GM08714 (cell line): ENCODE data around the gene B4GALNT1.

Source experiments
- H3K4me3 ChIP-seq: fragments of 200-500 bp; sonication (Bioruptor generic); 2 replicates; pipeline ENCODE4 v1.5.1; 2014; ENCODE audit warnings: mild to moderate bottlenecking, low read length, inconsistent platforms
- ZNF274 ChIP-seq: IDR thresholded peaks from 2 replicates; pipeline ENCODE4 v1.6.1; 2012; ENCODE audit warnings: mild to moderate bottlenecking, low read depth, low read length

Gene B4GALNT1

GRCh38 chr12:57617942-57618341 lies 15.1 kb downstream of the B4GALNT1 start:
- no peak for TF ChIP-seq ZNF274
- H3K4me3 ChIP-seq: no peak overlapping the region

- no peak overlapping the region for H3K4me3 ChIP-seq
- TF ChIP-seq ZNF274: no peak
These were observed 16.5 kb downstream of the B4GALNT1 start for GRCh38 chr12:57616383-57617101.

- no peak overlapping the region for H3K4me3 ChIP-seq
- no peak for TF ChIP-seq ZNF274
These were observed 17.4 kb downstream of the B4GALNT1 start for GRCh38 chr12:57615637-57616036.

GRCh38 chr12:57614948-57615500 lies 18.0 kb downstream of the B4GALNT1 start:
- TF ChIP-seq ZNF274: no peak
- no peak overlapping the region for H3K4me3 ChIP-seq

GRCh38 chr12:57614178-57614947 lies 18.6 kb downstream of the B4GALNT1 start:
- no peak for TF ChIP-seq ZNF274
- H3K4me3 ChIP-seq: no peak overlapping the region

- no peak overlapping the region for H3K4me3 ChIP-seq
- TF ChIP-seq ZNF274: no peak
These were observed 19.4 kb downstream of the B4GALNT1 start for GRCh38 chr12:57613427-57614109.

GRCh38 chr12:57612711-57613426 lies 20.1 kb downstream of the B4GALNT1 start:
- no peak for TF ChIP-seq ZNF274
- H3K4me3 ChIP-seq: no peak overlapping the region

GRCh38 chr12:57611827-57612710 lies 20.9 kb downstream of the B4GALNT1 start:
- H3K4me3 ChIP-seq: no peak overlapping the region
- TF ChIP-seq ZNF274: no peak

- peak within 1 kb of the TSS; percentile 57; the same call in 1 of the 2 replicates for H3K4me3 ChIP-seq
- no peak for TF ChIP-seq ZNF274
These were observed 21.7 kb downstream of the B4GALNT1 start, which contains the start of gene ARHGEF25 for GRCh38 chr12:57611108-57611826. TSS of gene ARHGEF25 (plus strand) at chr12:57611435. CDS start at chr12:57611895, 460 bp downstream.

- H3K4me3 ChIP-seq: peak overlapping the region; percentile 57; the same call in 1 of the 2 replicates
- no peak for TF ChIP-seq ZNF274
These were observed 22.4 kb downstream of the B4GALNT1 start for GRCh38 chr12:57610554-57611107.

GRCh38 chr12:57609781-57610553 lies 23.0 kb downstream of the B4GALNT1 start:
- no peak overlapping the region for H3K4me3 ChIP-seq
- TF ChIP-seq ZNF274: no peak
